GM04503 (cell line): ENCODE results near the gene CFAP299.
"Not testable (repeated sequence)": the region's sequence is repeated elsewhere in the genome, so short reads cannot be mapped to it uniquely, and the experiment has no call there.

Source experiments
- DNase-seq: peaks from one replicate; pipeline ENCODE4 v3.0.0-alpha.2; 2012; ENCODE audit warnings: low read depth

CFAP299 gene

GRCh38 chr4:80610845-80611677 is 275.5 kb downstream of the CFAP299 start:
- no peak for DNase-seq

- no peak for DNase-seq
These were observed 276.1 kb downstream of the CFAP299 start for GRCh38 chr4:80611678-80611979.

GRCh38 chr4:80613470-80613869 is 277.9 kb downstream of the CFAP299 start:
- DNase-seq = no peak

- DNase-seq = no peak
These were observed 278.8 kb downstream of the CFAP299 start for GRCh38 chr4:80614319-80614718.

- DNase-seq = no peak
These were observed 279.6 kb downstream of the CFAP299 start for GRCh38 chr4:80615099-80615498.

GRCh38 chr4:80619070-80619674 is 283.6 kb downstream of the CFAP299 start:
- DNase-seq = no peak

- DNase-seq = no peak
These were observed 296.3 kb downstream of the CFAP299 start for GRCh38 chr4:80631861-80632260.

- DNase-seq = no peak
These were observed 301.7 kb downstream of the CFAP299 start for GRCh38 chr4:80637190-80637589.

GRCh38 chr4:80646061-80646460 is 310.5 kb downstream of the CFAP299 start:
- DNase-seq = no peak

- no peak for DNase-seq
These were observed 320.1 kb downstream of the CFAP299 start for GRCh38 chr4:80655662-80656061.

- not testable (repeated sequence) for DNase-seq
These were observed 334.6 kb downstream of the CFAP299 start for GRCh38 chr4:80670118-80670517.

- no peak for DNase-seq
These were observed 342.9 kb downstream of the CFAP299 start for GRCh38 chr4:80678413-80678812.

GRCh38 chr4:80680934-80681333 is 345.4 kb downstream of the CFAP299 start:
- no peak for DNase-seq

- no peak for DNase-seq
These were observed 349.7 kb downstream of the CFAP299 start for GRCh38 chr4:80685214-80685613.

- DNase-seq = not testable (repeated sequence)
These were observed 352.2 kb downstream of the CFAP299 start for GRCh38 chr4:80687736-80688135.

- no peak for DNase-seq
These were observed 358.6 kb downstream of the CFAP299 start for GRCh38 chr4:80694171-80694570.

GRCh38 chr4:80705311-80705710 is 369.8 kb downstream of the CFAP299 start:
- no peak for DNase-seq

GRCh38 chr4:80709082-80709869 is 373.7 kb downstream of the CFAP299 start:
- DNase-seq = no peak

- no peak for DNase-seq
These were observed 375.4 kb downstream of the CFAP299 start for GRCh38 chr4:80710748-80711451.

- no peak for DNase-seq
These were observed 376.4 kb downstream of the CFAP299 start for GRCh38 chr4:80711956-80712355.

- no peak for DNase-seq
These were observed 377.9 kb downstream of the CFAP299 start for GRCh38 chr4:80713409-80713808.

- no peak for DNase-seq
These were observed 381.7 kb downstream of the CFAP299 start for GRCh38 chr4:80717204-80717603.
